HEK293 (cell line): ENCODE data around the gene CCDC34.

Experiments used
- CTCF ChIA-PET: fragments of 350-600 bp; formaldehyde crosslinking; extraction: SDS; loops from one replicate; lab custom pipeline; 2021; ENCODE audit warnings: antibody characterized with exemption; lab: Yijun Ruan, JAX
- POLR2A ChIA-PET: fragments of 300-600 bp; formaldehyde crosslinking; extraction: SDS; loops from one replicate; lab custom pipeline; 2020; ENCODE audit warnings: antibody characterized with exemption, inconsistent platforms; lab: Yijun Ruan, JAX
- H3K27ac ChIP-seq: fragments of 200-500 bp; sonication (Bioruptor generic); 2 replicates; pipeline ENCODE4 v1.5.1; 2014; ENCODE audit warnings: low read depth, low read length, control low read depth, inconsistent platforms; ENCODE audit errors: extremely low read depth
- H3K36me3 ChIP-seq, 2 experiments: fragments of 200-500 bp in 1 of 2; sonication (Bioruptor generic) in 1 of 2; 1 replicate in 1 of 2; 2 replicates in 1 of 2; pipeline ENCODE4 v1.5.1; 2014 to 2017; ENCODE audit warnings: inconsistent platforms in 2 of 2, low read length in 2 of 2; ENCODE audit not compliant: control insufficient read depth in 2 of 2, insufficient read depth in 1 of 2
- H3K4me1 ChIP-seq: fragments of 200-500 bp; sonication (Bioruptor generic); 2 replicates; pipeline ENCODE4 v1.5.1; 2014; ENCODE audit warnings: mild to moderate bottlenecking, low read length, inconsistent platforms; ENCODE audit not compliant: control insufficient read depth, insufficient read depth
- H3K4me3 ChIP-seq: 2 replicates; pipeline ENCODE4 v1.5.1; 2011; ENCODE audit warnings: low read depth, mild to moderate bottlenecking, control low read depth, low read length, moderate library complexity
- H3K9me3 ChIP-seq: fragments of 200-500 bp; sonication (Bioruptor generic); 2 replicates; pipeline ENCODE4 v1.5.1; 2014; ENCODE audit warnings: low read depth, low read length, inconsistent platforms; ENCODE audit not compliant: control insufficient read depth, insufficient read depth
- REST ChIP-seq: fragments of 450-650 bp; formaldehyde crosslinking; IDR thresholded peaks from 2 replicates; pipeline ENCODE4 v1.5.1; 2016; ENCODE audit warnings: missing biosample characterization, missing genetic modification characterization
- TSHZ1 ChIP-seq: fragments of 450-650 bp; formaldehyde crosslinking; IDR thresholded peaks from 2 replicates; pipeline ENCODE4 v1.5.1; 2016; ENCODE audit warnings: missing biosample characterization, missing genetic modification characterization, borderline replicate concordance
- YY1 ChIP-seq: fragments of 450-650 bp; formaldehyde crosslinking; IDR thresholded peaks from 2 replicates; pipeline ENCODE4 v1.5.1; 2018; ENCODE audit warnings: missing biosample characterization, missing genetic modification characterization
- ZBTB48 ChIP-seq: fragments of 450-650 bp; formaldehyde crosslinking; IDR thresholded peaks from 2 replicates; pipeline ENCODE4 v1.5.1; 2016; ENCODE audit warnings: missing biosample characterization, missing genetic modification characterization
- ZNF140 ChIP-seq: fragments of 450-650 bp; formaldehyde crosslinking; IDR thresholded peaks from 2 replicates; pipeline ENCODE4 v1.5.1; 2016; ENCODE audit warnings: missing biosample characterization, missing genetic modification characterization
- ZNF175 ChIP-seq: fragments of 450-650 bp; formaldehyde crosslinking; IDR thresholded peaks from 2 replicates; pipeline ENCODE4 v1.5.1; 2016; ENCODE audit warnings: missing biosample characterization, missing genetic modification characterization
- ZNF18 ChIP-seq: fragments of 450-650 bp; formaldehyde crosslinking; IDR thresholded peaks from 2 replicates; pipeline ENCODE4 v1.5.1; 2016; ENCODE audit warnings: missing biosample characterization, missing genetic modification characterization
- ZNF24 ChIP-seq: fragments of 450-650 bp; formaldehyde crosslinking; IDR thresholded peaks from 2 replicates; pipeline ENCODE4 v1.5.1; 2016; ENCODE audit warnings: missing biosample characterization, missing genetic modification characterization
- ZNF280D ChIP-seq: fragments of 450-650 bp; formaldehyde crosslinking; IDR thresholded peaks from 2 replicates; pipeline ENCODE4 v1.5.1; 2016; ENCODE audit warnings: missing biosample characterization, missing genetic modification characterization
- ZNF335 ChIP-seq: fragments of 450-650 bp; formaldehyde crosslinking; conservative IDR thresholded peaks from 2 replicates; pipeline ENCODE4 v1.5.1; 2016; ENCODE audit warnings: missing biosample characterization, missing genetic modification characterization
- ZNF423 ChIP-seq: fragments of 450-650 bp; formaldehyde crosslinking; IDR thresholded peaks from 2 replicates; pipeline ENCODE4 v1.5.1; 2016; ENCODE audit warnings: missing biosample characterization, missing genetic modification characterization
- ZNF521 ChIP-seq: fragments of 450-650 bp; formaldehyde crosslinking; IDR thresholded peaks from 2 replicates; pipeline ENCODE4 v1.5.1; 2017; ENCODE audit warnings: missing biosample characterization, mild to moderate bottlenecking, missing genetic modification characterization
- ZNF571 ChIP-seq: fragments of 450-650 bp; formaldehyde crosslinking; IDR thresholded peaks from 2 replicates; pipeline ENCODE4 v1.5.0; 2017; ENCODE audit warnings: missing biosample characterization, missing genetic modification characterization
- ZNF626 ChIP-seq: fragments of 450-650 bp; sonication (Bioruptor Pico); formaldehyde crosslinking; IDR thresholded peaks from 2 replicates; pipeline ENCODE4 v1.5.1; 2018; ENCODE audit warnings: missing biosample characterization, missing genetic modification characterization, inconsistent platforms
- ZNF654 ChIP-seq: fragments of 450-650 bp; formaldehyde crosslinking; IDR thresholded peaks from 2 replicates; pipeline ENCODE4 v1.5.1; 2016; ENCODE audit warnings: low read depth, missing biosample characterization, missing genetic modification characterization
- ZNF670 ChIP-seq: fragments of 450-650 bp; formaldehyde crosslinking; IDR thresholded peaks from 2 replicates; pipeline ENCODE4 v1.5.1; 2016; ENCODE audit warnings: missing biosample characterization, missing genetic modification characterization, low read depth
- ZNF701 ChIP-seq: fragments of 450-650 bp; formaldehyde crosslinking; IDR thresholded peaks from 2 replicates; pipeline ENCODE4 v1.5.1; 2016; ENCODE audit warnings: missing biosample characterization, missing genetic modification characterization
- ZNF785 ChIP-seq: fragments of 450-650 bp; formaldehyde crosslinking; IDR thresholded peaks from 2 replicates; pipeline ENCODE4 v1.5.1; 2016; ENCODE audit warnings: missing biosample characterization, missing genetic modification characterization

The CCDC34 gene

GRCh38 chr11:27363576-27364117 lies 632 bp upstream of the CCDC34 start:
- Histone ChIP-seq H3K27ac (peak overlapping the region; percentile 44; the same call in 1 of the 2 replicates), H3K9me3 (no peaks in the 10 kb centered on the region), H3K4me3 (no peak overlapping the region)
- CTCF ChIA-PET = interaction anchor here (1.0 to 1.5 kb wide), 2 partner anchors 123 to 133 kb away, joined by 3 to 6 read pairs; no protein-coding TSS in a partner anchor
- no peak for TF ChIP-seq ZNF785 (tag by site-specific recombination)
- no peak for TF ChIP-seq ZNF571 (tag by site-specific recombination)
- TF ChIP-seq ZNF24 (tag by site-specific recombination) = no peak
- TF ChIP-seq ZNF654 (tag by site-specific recombination) = no peak
- no peak for TF ChIP-seq ZNF140 (tag by site-specific recombination)
- no peak for TF ChIP-seq ZNF521 (tag by site-specific recombination)
- no peak for TF ChIP-seq REST (tag by site-specific recombination)
- TF ChIP-seq ZBTB48 (tag by site-specific recombination) = peak; percentile 28; the same call in 1 of the 2 replicates
- no peak for TF ChIP-seq ZNF701 (tag by site-specific recombination)
- no peak for TF ChIP-seq ZNF175
- TF ChIP-seq ZNF280D (tag by site-specific recombination) = no peak
- TF ChIP-seq ZNF18 = no peak
- peak; percentile 89 for TF ChIP-seq ZNF335
- TF ChIP-seq, all 188 proteins: peak for 2
- POLR2A ChIA-PET = interaction anchor here (0.6 to 1.4 kb wide), 5 partner anchors 32 to 168 kb away, joined by 3 to 6 read pairs (median 3); partner anchors contain the start of gene LGR4
- Histone ChIP-seq H3K36me3 (peaks cover 0 to 24% of the 10 kb centered on the region in 2 experiments; a peak in 1 of 3 replicates), H3K4me1 (no peaks in the 10 kb centered on the region)

GRCh38 chr11:27361649-27362431 lies 1.2 kb downstream of the CCDC34 start:
- CTCF ChIA-PET = interaction anchor here (1.2 to 2.5 kb wide), 2 partner anchors 123 to 178 kb away, joined by 5 to 10 read pairs; no protein-coding TSS in a partner anchor
- TF ChIP-seq YY1 (tag by site-specific recombination) = no peak
- no peak for TF ChIP-seq TSHZ1
- TF ChIP-seq ZNF626 (tag by site-specific recombination) = no peak
- TF ChIP-seq ZNF670 (tag by site-specific recombination) = no peak
- no peak for TF ChIP-seq ZNF423 (tag by site-specific recombination)
- TF ChIP-seq ZNF175 = no peak
- Histone ChIP-seq H3K36me3 (peaks cover 0 to 12% of the 10 kb centered on the region in 2 experiments; a peak in 1 of 3 replicates), H3K4me1 (no peaks in the 10 kb centered on the region), H3K4me3 (peak overlapping the region; percentile 98), H3K27ac (no peak overlapping the region), H3K9me3 (no peaks in the 10 kb centered on the region; the same call in 1 of the 2 replicates)
- POLR2A ChIA-PET = no interaction called here
